ENCODE results near the gene IFITM1.

IFITM1 gene

GRCh38 chr11:282630-283360, 31.0 kb upstream of the IFITM1 start:
- DNase-seq (ENCODE audit: low read depth) = no peak

GRCh38 chr11:283405-284104, 30.3 kb upstream of the IFITM1 start:
- DNase-seq (ENCODE audit: low read depth) = no peak

GRCh38 chr11:284105-285020, 29.5 kb upstream of the IFITM1 start:
- no peak for DNase-seq (ENCODE audit: low read depth)

GRCh38 chr11:285021-285893, 28.6 kb upstream of the IFITM1 start:
- peak; percentile 0 for DNase-seq (ENCODE audit: low read depth)

- DNase-seq (ENCODE audit: low read depth) = no peak
These were observed 28.0 kb upstream of the IFITM1 start for GRCh38 chr11:285894-286220.

GRCh38 chr11:286977-287820, 26.6 kb upstream of the IFITM1 start:
- peak; percentile 28 for DNase-seq (ENCODE audit: low read depth)

- peak; percentile 28 for DNase-seq (ENCODE audit: low read depth)
These were observed 25.9 kb upstream of the IFITM1 start for GRCh38 chr11:287821-288477.

GRCh38 chr11:288478-289397, 25.1 kb upstream of the IFITM1 start, which contains the start of gene PGGHG:
TSS of gene PGGHG (plus strand) at chr11:289126. CDS start at chr11:289817, 691 bp downstream.
- DNase-seq (ENCODE audit: low read depth) = no peak

GRCh38 chr11:289398-289711, 24.5 kb upstream of the IFITM1 start:
- DNase-seq (ENCODE audit: low read depth) = no peak

- DNase-seq (ENCODE audit: low read depth) = no peak
These were observed 23.9 kb upstream of the IFITM1 start for GRCh38 chr11:289712-290620.

- no peak for DNase-seq (ENCODE audit: low read depth)
These were observed 23.1 kb upstream of the IFITM1 start for GRCh38 chr11:290621-291231.

GRCh38 chr11:291281-292210, 22.3 kb upstream of the IFITM1 start:
- no peak for DNase-seq (ENCODE audit: low read depth)

GRCh38 chr11:292211-293121, 21.4 kb upstream of the IFITM1 start:
- DNase-seq (ENCODE audit: low read depth) = no peak

- DNase-seq (ENCODE audit: low read depth) = no peak
These were observed 20.5 kb upstream of the IFITM1 start for GRCh38 chr11:293271-293851.
